ENCODE measurements around the gene KIF23.

Gene KIF23

GRCh38 chr15:69465253-69465652 is 51.1 kb downstream of the KIF23 start:
- DNase-seq (ENCODE audit: low spot score): no peak

- DNase-seq (ENCODE audit: low spot score): no peak
Measured at GRCh38 chr15:69466733-69467132, 52.6 kb downstream of the KIF23 start.

DNA sequence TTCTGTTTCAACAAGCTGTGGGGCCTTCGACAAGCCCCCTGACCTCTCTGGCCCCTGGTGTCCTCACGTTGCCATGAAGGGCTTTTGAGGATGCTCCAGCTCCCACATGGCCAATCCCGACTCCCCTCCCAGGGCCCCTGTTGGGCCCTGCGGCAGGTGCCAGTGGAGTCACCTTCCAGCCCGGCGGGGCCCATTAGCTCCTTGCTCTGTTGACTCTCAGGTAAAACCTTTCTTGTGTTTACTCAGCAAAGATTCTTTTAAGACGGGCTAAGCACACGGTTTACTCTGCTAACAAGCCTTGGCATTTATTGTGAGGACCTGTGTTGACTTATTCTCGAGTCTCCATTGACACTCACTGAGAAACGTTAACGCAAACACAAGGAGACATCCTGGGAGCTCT is 53.5 kb downstream of the KIF23 start:
- DNase-seq (ENCODE audit: low spot score): no peak

- no peak for DNase-seq (ENCODE audit: low spot score)
Measured at GRCh38 chr15:69468241-69469121, 54.3 kb downstream of the KIF23 start.

- DNase-seq (ENCODE audit: low spot score): no peak
Measured at GRCh38 chr15:69469467-69470201, 55.5 kb downstream of the KIF23 start.

DNA sequence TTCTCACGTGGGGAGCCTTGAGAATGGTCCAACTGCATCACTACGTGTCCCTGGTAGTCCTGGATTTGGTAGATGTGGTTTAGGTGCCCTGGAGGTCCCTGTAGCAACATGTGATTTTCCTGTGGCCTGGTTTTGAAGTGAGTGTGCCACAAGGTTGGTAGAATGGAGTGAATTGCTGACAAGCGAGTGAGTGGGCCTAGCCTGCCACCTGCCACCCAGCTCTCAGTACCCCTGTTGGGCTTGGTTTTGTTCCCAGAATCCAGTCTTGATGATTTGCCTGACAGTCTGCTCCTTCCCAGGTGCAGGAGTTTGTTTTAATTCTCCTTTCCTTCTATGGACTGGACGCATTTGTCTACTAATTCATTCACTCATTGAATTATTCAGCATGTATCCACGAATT is 57.9 kb downstream of the KIF23 start:
- no peak for DNase-seq (ENCODE audit: low spot score)

DNA sequence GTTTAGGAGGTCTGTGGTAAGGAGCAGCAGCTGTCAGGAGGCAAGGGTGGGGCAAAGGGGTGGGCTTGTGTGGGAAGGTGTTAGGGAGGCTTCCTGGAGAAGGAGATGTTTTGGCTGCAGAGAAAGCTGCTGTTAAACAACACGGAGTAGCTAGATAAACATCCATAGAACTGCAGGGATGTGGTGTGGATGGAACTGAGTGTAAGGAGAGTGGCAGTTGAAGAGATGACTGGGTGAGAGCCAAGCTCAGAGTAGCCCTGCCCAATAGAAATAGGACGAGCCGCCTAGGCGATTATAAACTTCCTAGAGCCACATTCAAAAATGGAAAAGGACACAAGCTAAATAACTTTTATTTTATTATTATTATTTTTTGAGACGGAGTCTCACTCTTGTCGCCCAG is 58.4 kb downstream of the KIF23 start:
- no peak for DNase-seq (ENCODE audit: low spot score)

DNA sequence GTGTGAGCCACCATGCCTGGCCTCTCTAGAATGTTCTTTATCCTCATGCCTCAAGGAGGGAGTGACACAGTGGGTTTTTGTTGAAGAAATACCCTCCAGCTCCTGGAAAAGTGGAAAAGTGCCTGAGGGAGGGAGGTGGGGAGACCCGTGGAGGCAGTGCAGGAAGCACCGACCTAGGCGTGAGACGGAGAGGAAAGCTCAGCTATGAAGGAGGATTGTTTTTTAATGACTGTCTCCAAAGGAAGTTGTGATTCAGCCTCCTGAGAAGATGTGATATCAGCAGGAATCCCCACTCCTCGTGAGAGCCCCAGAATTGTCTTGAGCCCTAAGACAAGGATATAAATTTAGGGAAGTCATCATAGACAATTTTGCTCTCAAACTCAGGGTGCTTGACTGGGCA is 60.1 kb downstream of the KIF23 start:
- DNase-seq (ENCODE audit: low spot score): no peak

DNA sequence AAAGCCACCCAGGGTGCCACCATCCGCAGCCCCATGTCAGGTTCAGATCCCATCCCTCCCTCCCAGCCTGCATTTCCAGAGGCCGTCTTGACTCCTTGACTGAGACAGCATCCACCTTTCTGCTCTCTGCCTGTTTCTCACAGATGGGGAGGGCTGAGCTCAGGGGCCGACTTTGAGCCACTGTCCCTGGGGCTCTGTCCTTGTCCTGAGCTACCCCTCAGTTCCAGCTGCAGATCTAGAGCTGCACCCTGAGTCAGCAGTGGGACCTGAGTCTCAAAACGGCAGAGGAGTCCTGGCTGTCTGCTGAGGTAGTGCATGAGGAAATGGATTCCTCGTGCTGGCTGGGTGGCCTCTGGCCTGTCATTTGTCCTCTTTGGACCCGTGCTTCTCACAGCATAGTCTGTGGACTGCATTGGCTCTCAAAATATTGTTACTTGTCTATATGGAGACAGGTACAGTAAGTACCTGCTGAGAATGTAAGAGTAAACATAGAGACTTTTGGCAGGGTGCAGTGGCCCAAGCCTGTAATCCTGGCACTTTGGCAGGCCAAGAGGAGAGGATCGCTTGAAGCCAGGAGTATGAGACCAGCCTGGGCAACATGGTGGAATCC is 60.8 kb downstream of the KIF23 start:
- no peak for DNase-seq (ENCODE audit: low spot score)

GRCh38 chr15:69475769-69476358 is 61.7 kb downstream of the KIF23 start:
- peak; percentile 59 for DNase-seq (ENCODE audit: low spot score)

DNA sequence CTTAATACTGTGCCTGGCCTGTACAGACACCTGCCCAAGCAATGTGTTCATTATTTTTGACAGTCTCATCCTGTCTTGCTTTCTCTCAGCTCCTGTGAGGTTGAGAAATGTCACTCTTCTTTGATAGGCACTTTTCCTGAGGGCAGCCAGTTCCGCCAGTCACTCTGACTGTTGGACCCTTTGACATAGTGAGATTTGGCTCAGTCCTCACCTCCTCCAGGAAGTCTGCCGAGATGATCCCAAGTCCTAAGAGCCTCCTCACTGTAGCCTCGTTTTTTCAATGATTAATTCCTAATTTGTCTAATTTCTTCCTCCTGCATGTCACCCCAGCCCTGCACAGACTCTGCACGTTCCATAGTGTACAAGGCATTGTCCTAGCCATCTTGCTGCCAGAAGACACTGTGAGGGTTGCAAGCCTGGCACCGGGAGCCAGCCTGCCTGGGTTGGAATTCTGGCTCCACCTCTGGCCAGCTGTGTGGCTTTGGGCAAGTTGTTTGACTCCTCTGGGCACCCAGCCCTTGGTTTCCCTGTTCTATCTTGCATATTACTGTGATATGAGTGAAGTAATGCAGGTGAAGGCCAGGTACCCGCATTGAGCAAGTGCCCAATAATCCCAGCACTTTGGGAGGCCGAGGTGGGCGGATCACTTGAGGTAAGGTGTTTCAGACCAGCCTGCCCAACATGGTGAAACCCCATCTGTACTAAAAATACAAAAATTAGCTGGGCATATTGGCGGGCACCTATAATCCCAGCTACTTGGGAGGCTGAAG is 62.7 kb downstream of the KIF23 start:
- no peak for DNase-seq (ENCODE audit: low spot score)

- DNase-seq (ENCODE audit: low spot score): no peak
Measured at GRCh38 chr15:69478259-69478781, 64.2 kb downstream of the KIF23 start.

- no peak for DNase-seq (ENCODE audit: low spot score)
Measured at GRCh38 chr15:69479081-69479480, 64.9 kb downstream of the KIF23 start.

- no peak for DNase-seq (ENCODE audit: low spot score)
Measured at GRCh38 chr15:69479971-69480370, 65.8 kb downstream of the KIF23 start.

DNA sequence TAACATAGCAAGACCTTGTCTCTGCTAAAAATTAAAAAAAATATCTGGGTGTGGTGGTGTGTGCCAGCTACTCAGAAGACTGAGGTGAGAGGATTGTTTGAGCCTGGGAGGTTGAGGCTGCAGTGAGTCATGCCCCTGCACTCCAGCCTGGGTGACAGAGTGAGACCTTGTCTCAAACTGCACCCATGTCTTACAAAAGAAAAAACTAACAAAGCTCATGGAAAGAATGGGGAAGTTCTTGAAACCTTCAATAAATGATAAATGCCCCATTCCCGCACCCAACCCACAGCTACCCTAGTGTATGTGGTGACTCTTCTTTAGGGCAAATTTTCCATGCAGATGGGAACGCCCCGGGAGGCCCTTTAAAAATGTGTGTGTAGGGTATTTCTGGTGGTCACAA is 66.8 kb downstream of the KIF23 start:
- no peak for DNase-seq (ENCODE audit: low spot score)

DNA sequence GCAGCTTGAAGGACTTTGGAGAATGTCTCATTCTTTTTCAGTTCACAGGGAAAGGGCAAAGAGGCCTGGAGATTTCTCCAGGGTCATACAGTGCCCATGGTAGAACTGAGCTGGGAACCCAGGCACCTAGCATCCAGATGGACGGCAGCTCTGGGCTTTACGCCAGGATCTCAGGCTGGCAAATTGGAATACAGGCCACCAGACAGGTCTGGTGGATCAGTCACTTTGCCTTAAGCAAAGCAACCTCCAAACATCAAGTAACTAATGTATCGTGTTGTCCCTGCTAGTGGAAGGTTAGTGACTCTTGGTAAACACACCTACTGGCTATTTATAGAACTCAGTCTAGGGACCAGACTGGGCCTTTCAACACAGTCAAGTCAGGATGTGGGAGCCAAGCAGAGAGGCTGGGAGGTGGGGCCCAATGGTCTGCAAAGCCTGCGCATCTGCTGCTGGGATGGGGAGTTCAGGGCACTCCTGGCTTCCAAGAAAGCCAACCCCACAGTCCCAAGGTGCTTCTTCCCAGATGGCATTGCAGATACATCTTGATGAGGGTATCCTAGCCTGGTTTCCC is 68.6 kb downstream of the KIF23 start:
- DNase-seq (ENCODE audit: low spot score): no peak

- DNase-seq (ENCODE audit: low spot score): no peak
Measured at GRCh38 chr15:69484837-69485236, 70.7 kb downstream of the KIF23 start.

- no peak for DNase-seq (ENCODE audit: low spot score)
Measured at GRCh38 chr15:69486481-69487110, 72.4 kb downstream of the KIF23 start.

GRCh38 chr15:69489073-69489571 is 75.0 kb downstream of the KIF23 start:
- peak; percentile 48 for DNase-seq (ENCODE audit: low spot score)

DNA sequence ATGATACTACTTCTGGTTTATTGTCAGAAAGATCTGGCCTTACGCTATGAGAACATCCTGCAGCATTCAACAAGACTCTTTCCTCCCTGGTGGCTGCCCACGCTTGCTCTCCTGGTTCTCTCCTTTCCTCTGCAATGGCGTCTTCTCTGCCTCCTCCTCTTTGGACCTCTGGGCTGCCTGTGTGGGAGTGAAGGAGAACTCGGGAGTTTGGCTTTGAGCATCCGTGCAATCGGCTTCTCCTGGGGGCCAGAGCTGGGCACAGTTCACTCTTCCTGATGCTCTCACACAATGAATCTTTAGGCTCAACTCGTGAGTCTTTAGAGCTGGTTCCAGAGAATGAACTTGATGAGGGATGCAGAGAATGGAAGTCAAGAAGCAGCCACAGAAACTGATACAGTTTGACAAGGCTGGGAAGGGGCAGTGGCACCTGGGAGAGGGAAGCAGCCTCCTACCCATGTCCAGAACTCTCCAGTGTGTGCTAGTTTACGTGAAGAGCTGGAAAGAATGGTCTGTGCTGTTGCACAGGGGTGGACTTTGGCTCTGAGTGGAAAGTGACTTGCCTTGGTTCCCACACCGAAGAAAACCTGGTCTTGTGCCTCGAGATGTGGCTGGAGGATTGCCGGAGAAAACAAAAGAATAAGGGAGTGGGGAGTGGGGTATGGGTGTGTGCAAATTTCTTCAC is 76.3 kb downstream of the KIF23 start:
- no peak for DNase-seq (ENCODE audit: low spot score)
